PFSK-1 (cell line): ENCODE data around the gene C20orf141.

Experiments
- FOXP2 ChIP-seq: optimal IDR thresholded peaks from 2 replicates; pipeline ENCODE3; 2011; ENCODE audit warnings: borderline replicate concordance, control low read depth, inconsistent platforms; ENCODE audit not compliant: insufficient read depth; ENCODE audit errors: extremely low read length, extremely low read depth
- POLR2AphosphoS5 ChIP-seq: IDR thresholded peaks from 2 replicates; pipeline ENCODE4 v1.6.1; 2012; ENCODE audit warnings: low read depth, mild to moderate bottlenecking, control low read depth, low read length, moderate library complexity
- REST ChIP-seq, 2 experiments: IDR thresholded peaks; 2 replicates each; pipeline versions ENCODE4 v1.6.1 to v1.8.0; 2011 to 2012; ENCODE audit warnings: low read depth in 2 of 2, low read length in 2 of 2, control low read depth in 1 of 2, inconsistent platforms in 1 of 2, mild to moderate bottlenecking in 1 of 2, moderate library complexity in 1 of 2; ENCODE audit not compliant: insufficient read depth in 1 of 2
- SIN3A ChIP-seq: IDR thresholded peaks from 2 replicates; pipeline ENCODE4 v1.6.1; 2012; ENCODE audit warnings: mild to moderate bottlenecking, low read length, moderate library complexity, borderline replicate concordance; ENCODE audit not compliant: insufficient read depth
- TAF1 ChIP-seq: IDR thresholded peaks from 2 replicates; pipeline ENCODE4 v1.6.1; 2012; ENCODE audit warnings: low read length, control low read depth, borderline replicate concordance; ENCODE audit not compliant: insufficient read depth

The C20orf141 gene

GRCh38 chr20:2845607-2846006 is 30.8 kb downstream of the C20orf141 start:
- TF ChIP-seq SIN3A (no peak), REST (IDR thresholded peaks at IDR 0.05; ENCODE audit: insufficient read depth in 1 of 2, low read depth in 2 of 2, low read length in 2 of 2) (no peak), TAF1 (no peak), FOXP2 (no peak), POLR2AphosphoS5 (no peak)

GRCh38 chr20:2846698-2847097 is 31.9 kb downstream of the C20orf141 start:
- TF ChIP-seq POLR2AphosphoS5 (no peak), SIN3A (no peak), TAF1 (no peak), FOXP2 (no peak), REST (IDR thresholded peaks at IDR 0.05; ENCODE audit: insufficient read depth in 1 of 2, low read depth in 2 of 2, low read length in 2 of 2) (no peak)

GRCh38 chr20:2847802-2848201 is 33.0 kb downstream of the C20orf141 start:
- TF ChIP-seq REST (IDR thresholded peaks at IDR 0.05; ENCODE audit: insufficient read depth in 1 of 2, low read depth in 2 of 2, low read length in 2 of 2) = no peak
- no peak for TF ChIP-seq SIN3A
- TF ChIP-seq TAF1 = no peak
- no peak for TF ChIP-seq POLR2AphosphoS5
- TF ChIP-seq FOXP2 = no peak

- TF ChIP-seq SIN3A (no peak), TAF1 (no peak), REST (IDR thresholded peaks at IDR 0.05; ENCODE audit: insufficient read depth in 1 of 2, low read depth in 2 of 2, low read length in 2 of 2) (no peak), FOXP2 (no peak), POLR2AphosphoS5 (no peak)
Observed at GRCh38 chr20:2849529-2849928, 34.7 kb downstream of the C20orf141 start.

- no peak for TF ChIP-seq POLR2AphosphoS5
- TF ChIP-seq REST (IDR thresholded peaks at IDR 0.05; ENCODE audit: insufficient read depth in 1 of 2, low read depth in 2 of 2, low read length in 2 of 2) = no peak
- TF ChIP-seq TAF1 = no peak
- no peak for TF ChIP-seq SIN3A
- no peak for TF ChIP-seq FOXP2
Observed at GRCh38 chr20:2851086-2851485, 36.3 kb downstream of the C20orf141 start.
